ENCODE data around the gene GULP1. TPM values are rescaled to one million over a fixed set of nuclear protein-coding genes. Genes with fewer than 3 reads are reported as not detected.
"Not testable (repeated sequence)": the region's sequence is repeated elsewhere in the genome, so short reads cannot be mapped to it uniquely, and the experiment has no call there.

Gene GULP1
- total RNA-seq, 1 donor from 2014 or later, result 22.8 TPM

DNA sequence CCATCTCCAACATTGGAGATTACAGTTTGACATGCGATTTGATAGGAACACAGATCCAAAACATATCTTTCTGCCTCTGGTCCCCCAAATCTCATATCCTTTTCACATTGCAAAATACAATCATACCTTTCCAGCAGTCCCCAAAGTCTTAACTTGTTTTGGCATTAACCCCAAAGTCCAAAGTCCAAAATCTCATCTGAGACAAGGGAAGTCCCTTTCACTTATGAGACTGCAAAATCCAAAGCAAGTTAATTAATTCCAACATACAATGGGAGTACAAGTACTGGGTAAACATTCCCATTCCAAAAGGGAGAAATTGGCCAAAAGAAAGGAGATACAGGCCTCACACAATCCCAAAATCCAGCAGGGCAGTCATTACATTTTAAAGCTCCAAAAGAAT, 265.4 kb downstream of the GULP1 start:
- H3K9me3 Mint-ChIP-seq (ENCODE audit: unreplicated experiment), result peaks cover 19% of the 10 kb centered on the region
- H3K4me3 Mint-ChIP-seq (ENCODE audit: unreplicated experiment), result no peak overlapping the region
- H3K36me3 Mint-ChIP-seq (ENCODE audit: low read depth, unreplicated experiment), result peaks cover 29% of the 10 kb centered on the region
- H3K27ac Mint-ChIP-seq (ENCODE audit: unreplicated experiment), result no peak overlapping the region
- TF ChIP-seq, protein P1, sequence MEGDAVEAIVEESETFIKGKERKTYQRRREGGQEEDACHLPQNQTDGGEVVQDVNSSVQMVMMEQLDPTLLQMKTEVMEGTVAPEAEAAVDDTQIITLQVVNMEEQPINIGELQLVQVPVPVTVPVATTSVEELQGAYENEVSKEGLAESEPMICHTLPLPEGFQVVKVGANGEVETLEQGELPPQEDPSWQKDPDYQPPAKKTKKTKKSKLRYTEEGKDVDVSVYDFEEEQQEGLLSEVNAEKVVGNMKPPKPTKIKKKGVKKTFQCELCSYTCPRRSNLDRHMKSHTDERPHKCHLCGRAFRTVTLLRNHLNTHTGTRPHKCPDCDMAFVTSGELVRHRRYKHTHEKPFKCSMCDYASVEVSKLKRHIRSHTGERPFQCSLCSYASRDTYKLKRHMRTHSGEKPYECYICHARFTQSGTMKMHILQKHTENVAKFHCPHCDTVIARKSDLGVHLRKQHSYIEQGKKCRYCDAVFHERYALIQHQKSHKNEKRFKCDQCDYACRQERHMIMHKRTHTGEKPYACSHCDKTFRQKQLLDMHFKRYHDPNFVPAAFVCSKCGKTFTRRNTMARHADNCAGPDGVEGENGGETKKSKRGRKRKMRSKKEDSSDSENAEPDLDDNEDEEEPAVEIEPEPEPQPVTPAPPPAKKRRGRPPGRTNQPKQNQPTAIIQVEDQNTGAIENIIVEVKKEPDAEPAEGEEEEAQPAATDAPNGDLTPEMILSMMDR (IDR thresholded peaks at IDR 0.05; ENCODE audit: unreplicated experiment), result no peak
- peaks cover 5% of the 10 kb centered on the region for H3K27me3 Mint-ChIP-seq (ENCODE audit: unreplicated experiment)
- no peak for DNase-seq (ENCODE audit: low spot score)
- H3K4me1 Mint-ChIP-seq (ENCODE audit: unreplicated experiment), result peaks cover 32% of the 10 kb centered on the region

DNA sequence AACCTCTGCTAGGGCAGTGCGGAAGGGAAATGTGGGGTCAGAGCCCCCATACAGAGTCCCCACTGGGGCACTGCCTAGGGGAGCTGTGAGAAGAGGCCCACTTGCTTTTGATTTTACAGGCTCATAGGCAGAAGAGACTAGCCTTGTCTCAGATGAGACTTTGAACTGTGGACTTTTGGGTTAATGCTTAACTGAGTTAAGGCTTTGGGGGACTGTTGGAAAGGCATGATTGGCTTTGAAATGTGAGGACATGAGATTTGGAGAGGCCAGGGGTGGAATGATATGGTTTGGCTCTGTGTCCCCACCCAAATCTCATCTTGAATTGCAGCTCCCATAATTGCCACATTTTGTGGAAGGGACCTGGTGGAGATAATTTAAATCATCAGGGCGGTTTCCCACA, 267.8 kb downstream of the GULP1 start:
- peaks cover 19% of the 10 kb centered on the region for H3K9me3 Mint-ChIP-seq (ENCODE audit: unreplicated experiment)
- peaks cover 24% of the 10 kb centered on the region for H3K4me1 Mint-ChIP-seq (ENCODE audit: unreplicated experiment)
- not testable (repeated sequence) for H3K4me3 Mint-ChIP-seq (ENCODE audit: unreplicated experiment)

DNA sequence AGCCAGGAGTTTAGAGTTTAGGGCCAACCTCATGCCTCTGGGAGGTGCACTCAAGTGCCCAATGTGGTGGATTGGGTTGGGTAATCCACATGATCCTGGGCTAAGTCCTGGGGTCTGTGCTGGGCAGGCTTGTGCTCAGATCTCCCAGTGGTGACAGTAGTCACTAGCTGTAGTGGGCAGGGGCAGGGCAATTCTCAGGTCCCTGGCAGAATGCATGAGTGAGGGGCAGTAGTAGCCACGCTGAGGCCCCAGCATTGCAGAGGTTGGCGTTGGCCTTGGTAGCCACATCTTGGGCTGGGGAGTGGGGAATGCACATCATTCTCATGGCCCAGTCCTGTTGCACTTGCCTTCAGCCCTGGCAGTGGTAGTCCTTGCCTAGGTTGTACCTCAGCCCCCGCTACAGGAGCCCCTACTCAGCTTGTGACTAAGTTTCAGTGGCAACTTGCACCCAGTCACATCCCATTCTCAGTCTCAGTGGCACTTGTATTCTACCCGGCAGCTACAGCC, 269.9 kb downstream of the GULP1 start:
- H3K27ac Mint-ChIP-seq (ENCODE audit: unreplicated experiment), result no peak overlapping the region
- peaks cover 32% of the 10 kb centered on the region for H3K36me3 Mint-ChIP-seq (ENCODE audit: low read depth, unreplicated experiment)
- TF ChIP-seq, protein P1 (IDR thresholded peaks at IDR 0.05; ENCODE audit: unreplicated experiment), result no peak
- no peak overlapping the region for H3K4me3 Mint-ChIP-seq (ENCODE audit: unreplicated experiment)
- H3K27me3 Mint-ChIP-seq (ENCODE audit: unreplicated experiment), result peaks cover 4% of the 10 kb centered on the region
- DNase-seq (ENCODE audit: low spot score), result no peak
- H3K9me3 Mint-ChIP-seq (ENCODE audit: unreplicated experiment), result peaks cover 15% of the 10 kb centered on the region
- peaks cover 17% of the 10 kb centered on the region for H3K4me1 Mint-ChIP-seq (ENCODE audit: unreplicated experiment)

More for the DNA sequence above, 267.8 kb downstream of the GULP1 start:
- H3K27me3 Mint-ChIP-seq (ENCODE audit: unreplicated experiment); DNase-seq (ENCODE audit: low spot score); H3K27ac Mint-ChIP-seq (ENCODE audit: unreplicated experiment): not testable (repeated sequence)
- peaks cover 32% of the 10 kb centered on the region for H3K36me3 Mint-ChIP-seq (ENCODE audit: low read depth, unreplicated experiment)

DNA sequence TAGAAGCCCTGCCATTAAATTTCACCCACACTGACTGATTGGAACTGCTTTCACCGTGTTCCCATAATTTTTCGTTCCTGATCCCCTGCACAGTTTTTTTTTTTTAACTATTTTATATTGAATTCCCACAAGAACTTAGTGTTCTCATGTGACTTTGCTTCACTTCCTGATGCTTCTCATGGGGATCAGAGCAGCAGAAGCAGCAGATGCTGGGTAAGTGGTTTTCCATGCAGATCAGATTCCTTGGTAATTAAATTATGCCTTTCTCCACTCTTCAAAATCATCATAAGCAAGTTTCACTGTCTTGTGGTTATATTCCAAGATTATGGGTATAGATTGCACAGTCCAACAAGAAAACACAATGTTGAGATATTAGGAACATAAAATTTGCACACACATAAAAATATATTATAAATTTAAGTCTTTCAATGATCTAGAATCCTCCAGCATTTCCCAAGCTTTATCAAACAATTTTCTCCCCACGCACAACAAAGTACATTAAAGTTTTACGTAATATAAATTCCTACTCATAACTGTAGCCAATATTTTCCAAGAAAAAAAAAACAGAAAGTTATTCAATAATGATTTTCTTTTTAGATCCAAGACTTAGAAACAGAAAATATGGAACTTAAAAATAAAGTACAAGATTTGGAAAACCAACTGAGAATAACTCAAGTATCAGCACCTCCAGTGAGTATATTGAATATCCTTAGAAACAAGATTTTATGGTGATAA, 277.9 kb downstream of the GULP1 start:
- Mint-ChIP-seq H3K4me1 (ENCODE audit: unreplicated experiment) (peaks cover 2% of the 10 kb centered on the region), H3K27ac (ENCODE audit: unreplicated experiment) (no peak overlapping the region), H3K27me3 (ENCODE audit: unreplicated experiment) (no peaks in the 10 kb centered on the region)

DNA sequence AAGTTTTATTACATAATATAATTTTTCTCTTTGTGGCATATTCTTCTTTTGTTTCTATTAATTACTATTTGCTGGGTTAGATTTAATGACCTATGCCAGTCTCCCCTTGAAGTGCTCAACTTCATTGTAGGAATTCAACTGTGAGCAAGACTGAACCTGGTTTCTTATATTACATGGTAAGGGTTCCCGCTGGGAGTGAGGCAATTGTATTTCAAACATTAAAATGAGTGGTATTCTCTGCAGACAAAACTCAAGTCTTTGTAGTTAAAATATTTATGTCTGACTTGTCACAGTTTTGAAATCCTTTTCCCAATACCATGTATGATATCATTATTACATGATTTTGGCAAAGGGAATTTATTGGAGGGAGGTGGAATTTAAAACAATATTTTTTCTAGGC, 278.7 kb downstream of the GULP1 start:
- peaks cover 2% of the 10 kb centered on the region for H3K4me1 Mint-ChIP-seq (ENCODE audit: unreplicated experiment)
- H3K4me3 Mint-ChIP-seq (ENCODE audit: unreplicated experiment), result no peak overlapping the region
- no peaks in the 10 kb centered on the region for H3K9me3 Mint-ChIP-seq (ENCODE audit: unreplicated experiment)
- H3K27ac Mint-ChIP-seq (ENCODE audit: unreplicated experiment), result no peak overlapping the region
- H3K27me3 Mint-ChIP-seq (ENCODE audit: unreplicated experiment), result no peaks in the 10 kb centered on the region
- no peaks in the 10 kb centered on the region for H3K36me3 Mint-ChIP-seq (ENCODE audit: low read depth, unreplicated experiment)
- TF ChIP-seq, protein P1 (IDR thresholded peaks at IDR 0.05; ENCODE audit: unreplicated experiment), result no peak
- DNase-seq (ENCODE audit: low spot score), result no peak

More for the DNA sequence above, 277.9 kb downstream of the GULP1 start:
- TF ChIP-seq, protein P1 (IDR thresholded peaks at IDR 0.05; ENCODE audit: unreplicated experiment), result no peak
- Mint-ChIP-seq H3K4me3 (ENCODE audit: unreplicated experiment) (no peak overlapping the region), H3K9me3 (ENCODE audit: unreplicated experiment) (no peaks in the 10 kb centered on the region), H3K36me3 (ENCODE audit: low read depth, unreplicated experiment) (no peaks in the 10 kb centered on the region)
- DNase-seq (ENCODE audit: low spot score), result no peak
